Mesenchymal stem cell (in vitro differentiated cells and primary cell): ENCODE data around the gene EEF2K.

Source experiments
- DNase-seq: peaks from one replicate; pipeline ENCODE4 v3.0.0-alpha.2; 2013
- H2AFZ ChIP-seq: one replicate; pipeline ENCODE4 v1.6.1; 2013; ENCODE audit warnings: low read depth, mild to moderate bottlenecking, control low read depth, inconsistent platforms, low read length, moderate library complexity
- H2AK5ac ChIP-seq: 2 replicates; pipeline ENCODE4 v1.6.1; 2013; ENCODE audit warnings: low read length, moderate library complexity, mild to moderate bottlenecking, inconsistent platforms; ENCODE audit not compliant: severe bottlenecking
- H2BK120ac ChIP-seq: one replicate; pipeline ENCODE4 v1.6.1; 2013; ENCODE audit warnings: low read depth, mild to moderate bottlenecking, inconsistent platforms, low read length, moderate library complexity
- H2BK12ac ChIP-seq, 2 experiments: one replicate each; pipeline ENCODE4 v1.6.1; 2013; ENCODE audit warnings: inconsistent platforms in 2 of 2, low read length in 2 of 2, mild to moderate bottlenecking in 2 of 2, moderate library complexity in 2 of 2, control low read depth in 1 of 2
- H2BK15ac ChIP-seq: one replicate; pipeline ENCODE4 v1.6.1; 2013; ENCODE audit warnings: mild to moderate bottlenecking, low read depth, inconsistent platforms; ENCODE audit not compliant: poor library complexity, severe bottlenecking
- H2BK5ac ChIP-seq: 2 replicates; pipeline ENCODE4 v1.6.1; 2013; ENCODE audit warnings: low read depth, mild to moderate bottlenecking, low read length, control low read depth, inconsistent platforms; ENCODE audit not compliant: poor library complexity, severe bottlenecking
- H3K14ac ChIP-seq, 2 experiments: one replicate each; pipeline ENCODE4 v1.6.1; 2013; ENCODE audit warnings: inconsistent platforms in 2 of 2, low read length in 2 of 2, control low read depth in 1 of 2, mild to moderate bottlenecking in 1 of 2, moderate library complexity in 1 of 2
- H3K18ac ChIP-seq, 2 experiments: one replicate each; pipeline ENCODE4 v1.6.1; 2013; ENCODE audit warnings: inconsistent platforms in 2 of 2, low read length in 2 of 2, control low read depth in 1 of 2, low read depth in 1 of 2, mild to moderate bottlenecking in 1 of 2
- H3K23ac ChIP-seq, 2 experiments: one replicate each; pipeline ENCODE4 v1.6.1; 2013; ENCODE audit warnings: inconsistent platforms in 2 of 2, low read length in 2 of 2, mild to moderate bottlenecking in 2 of 2, moderate library complexity in 2 of 2, control low read depth in 1 of 2
- H3K27ac ChIP-seq: 2 replicates; pipeline ENCODE4 v1.5.1; 2013; ENCODE audit warnings: mild to moderate bottlenecking, moderate library complexity, low read length, control low read depth, inconsistent platforms; ENCODE audit not compliant: poor library complexity, severe bottlenecking
- H3K27me3 ChIP-seq, 2 experiments: 2 replicates each; pipeline versions ENCODE4 v1.6.1 to v1.7.0; 2013; ENCODE audit warnings: low read length in 2 of 2, mild to moderate bottlenecking in 2 of 2, moderate library complexity in 2 of 2, control low read depth in 1 of 2, inconsistent platforms in 1 of 2; ENCODE audit not compliant: control insufficient read depth in 1 of 2, insufficient read depth in 1 of 2
- H3K36me3 ChIP-seq, 2 experiments: 2 replicates each; pipeline versions ENCODE4 v1.6.1 to v1.7.0; 2013; ENCODE audit warnings: low read length in 2 of 2, control low read depth in 1 of 2, inconsistent platforms in 1 of 2, low read depth in 1 of 2, mild to moderate bottlenecking in 1 of 2; ENCODE audit not compliant: insufficient read depth in 2 of 2, control insufficient read depth in 1 of 2
- H3K4ac ChIP-seq, 2 experiments: one replicate each; pipeline ENCODE4 v1.6.1; 2013; ENCODE audit warnings: inconsistent platforms in 2 of 2, low read length in 2 of 2, mild to moderate bottlenecking in 2 of 2, moderate library complexity in 2 of 2, control low read depth in 1 of 2, low read depth in 1 of 2
- H3K4me1 ChIP-seq: 2 replicates; pipeline ENCODE4 v1.6.1; 2013; ENCODE audit warnings: low read depth, low read length, control low read depth; ENCODE audit not compliant: control insufficient read depth, insufficient read depth
- H3K4me2 ChIP-seq: 2 replicates; pipeline ENCODE4 v1.6.1; 2013; ENCODE audit warnings: low read length, mild to moderate bottlenecking, inconsistent platforms; ENCODE audit not compliant: poor library complexity, severe bottlenecking
- H3K4me3 ChIP-seq, 2 experiments: 2 replicates each; pipeline versions ENCODE4 v1.5.1 to v1.7.0; 2013; ENCODE audit warnings: low read length in 2 of 2, mild to moderate bottlenecking in 2 of 2, control low read depth in 1 of 2, low read depth in 1 of 2; ENCODE audit not compliant: insufficient read depth in 1 of 2
- H3K79me1 ChIP-seq: replicated peaks from 2 replicates; pipeline ENCODE4 v1.6.1; 2013; ENCODE audit warnings: mild to moderate bottlenecking, control low read depth, low read length, inconsistent platforms; ENCODE audit not compliant: poor library complexity, severe bottlenecking
- H3K9ac ChIP-seq: 2 replicates; pipeline ENCODE4 v1.7.0; 2013; ENCODE audit warnings: mild to moderate bottlenecking, low read length, moderate library complexity
- H3K9me3 ChIP-seq: 2 replicates; pipeline ENCODE4 v1.7.0; 2013; ENCODE audit warnings: mild to moderate bottlenecking, low read length; ENCODE audit not compliant: control insufficient read depth
- H4K8ac ChIP-seq: one replicate; pipeline ENCODE4 v1.6.1; 2013; ENCODE audit warnings: inconsistent platforms, mild to moderate bottlenecking, low read length, moderate library complexity
- H4K91ac ChIP-seq: one replicate; pipeline ENCODE4 v1.6.1; 2013; ENCODE audit warnings: mild to moderate bottlenecking, low read length, inconsistent platforms
- WGBS: methylation state at CpG from one replicate; pipeline ENCODE4 v1.1.7; 2013; ENCODE audit warnings: mixed read lengths; 5-methylcytosine and 5-hydroxymethylcytosine counted together

EEF2K gene

GRCh38 chr16:22311520-22311919 is 105.4 kb downstream of the EEF2K start:
- H3K4ac ChIP-seq, result no peak overlapping the region
- H2AK5ac ChIP-seq, result no peak overlapping the region
- no peak for DNase-seq
- peaks cover 83 to 89% of the 10 kb centered on the region in 2 experiments for H3K36me3 ChIP-seq
- H2BK5ac ChIP-seq, result no peak overlapping the region
- no peak overlapping the region for H3K9ac ChIP-seq
- H3K79me1 ChIP-seq, result peaks cover 38% of the 10 kb centered on the region
- H2AFZ ChIP-seq, result no peak overlapping the region
- H3K4me2 ChIP-seq, result no peak overlapping the region
- H3K27ac ChIP-seq, result no peak overlapping the region
- no peak overlapping the region for H4K8ac ChIP-seq
- H3K9me3 ChIP-seq, result no peaks in the 10 kb centered on the region
- H3K27me3 ChIP-seq, result no peaks in the 10 kb centered on the region
- no peak overlapping the region for H3K4me3 ChIP-seq
- H4K91ac ChIP-seq, result no peak overlapping the region
- no peak overlapping the region for H2BK120ac ChIP-seq
- no peak overlapping the region for H3K18ac ChIP-seq
- H2BK12ac ChIP-seq, result no peak overlapping the region
- no peak overlapping the region for H3K14ac ChIP-seq
- peaks cover 4% of the 10 kb centered on the region for H3K4me1 ChIP-seq
- over 99% methylated on average over 4 of the region's 4 CpGs for WGBS
- H2BK15ac ChIP-seq, result no peak overlapping the region
- no peak overlapping the region for H3K23ac ChIP-seq

DNA sequence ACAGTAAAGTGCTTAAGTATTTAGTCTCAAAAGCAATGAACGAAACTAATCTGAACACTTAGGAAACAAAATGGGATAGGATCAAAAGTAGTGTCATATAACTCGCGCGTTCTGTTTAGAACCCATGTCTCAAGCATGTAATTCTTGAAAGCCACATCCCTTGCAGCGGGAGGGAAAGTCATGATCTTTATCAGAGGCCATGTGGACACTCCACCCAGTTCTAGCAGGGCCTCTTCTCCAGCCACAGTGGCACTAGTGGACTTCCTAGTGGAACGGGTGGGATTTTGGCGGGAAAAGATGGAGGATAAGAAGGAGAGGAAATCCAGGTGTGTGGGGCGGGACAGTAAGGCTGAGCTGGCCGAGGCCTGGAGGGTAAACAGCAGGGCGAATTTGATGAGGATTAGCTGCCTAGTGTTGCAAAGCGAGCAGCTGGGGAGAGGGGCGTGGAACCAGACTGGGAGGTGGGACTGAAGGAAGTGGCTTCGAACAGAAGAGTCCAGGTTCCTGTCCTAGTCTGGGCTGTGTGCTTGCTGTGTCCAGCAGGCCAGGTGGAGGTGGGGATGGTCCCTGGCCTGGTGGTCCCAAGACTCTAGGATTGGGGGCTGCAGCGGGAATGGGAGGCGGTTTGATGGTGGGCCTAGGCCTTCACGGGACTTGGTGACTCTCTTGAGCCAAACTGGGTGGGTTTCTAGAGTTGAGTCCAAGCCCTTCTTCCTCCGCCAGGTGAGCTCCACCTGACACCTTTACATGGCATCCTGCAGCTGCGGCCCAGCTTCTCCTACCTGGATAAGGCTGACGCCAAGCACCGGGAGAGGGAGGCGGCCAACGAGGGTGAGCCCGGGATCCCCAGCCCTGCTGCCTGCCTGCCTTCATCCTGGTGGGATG is 107.1 kb downstream of the EEF2K start:
- no peak for DNase-seq
- Histone ChIP-seq H3K36me3 (peaks cover 80 to 88% of the 10 kb centered on the region in 2 experiments), H3K4ac (no peak overlapping the region), H3K14ac (no peak overlapping the region), H2BK12ac (no peak overlapping the region), H3K79me1 (peaks cover 24% of the 10 kb centered on the region), H3K23ac (no peak overlapping the region), H3K18ac (no peak overlapping the region), H3K27me3 (no peaks in the 10 kb centered on the region), H4K8ac (no peak overlapping the region), H2AFZ (no peak overlapping the region), H3K9ac (no peak overlapping the region), H4K91ac (no peak overlapping the region), H3K27ac (no peak overlapping the region), H2BK120ac (no peak overlapping the region), H3K4me3 (no peak overlapping the region), H3K9me3 (no peaks in the 10 kb centered on the region), H2BK15ac (no peak overlapping the region), H2BK5ac (no peak overlapping the region), H2AK5ac (no peak overlapping the region), H3K4me2 (no peak overlapping the region), H3K4me1 (peaks cover 4% of the 10 kb centered on the region)
- WGBS, result 97% methylated on average over 22 of the region's 23 CpGs

GRCh38 chr16:22313876-22314470 is 107.9 kb downstream of the EEF2K start:
- no peak overlapping the region for H2BK15ac ChIP-seq
- H3K4ac ChIP-seq, result no peak overlapping the region
- no peak overlapping the region for H2BK5ac ChIP-seq
- no peak overlapping the region for H3K4me3 ChIP-seq
- H3K23ac ChIP-seq, result no peak overlapping the region
- H3K79me1 ChIP-seq, result peaks cover 20% of the 10 kb centered on the region
- no peak overlapping the region for H2AK5ac ChIP-seq
- no peak overlapping the region for H2BK120ac ChIP-seq
- no peaks in the 10 kb centered on the region for H3K9me3 ChIP-seq
- no peaks in the 10 kb centered on the region for H3K27me3 ChIP-seq
- no peak overlapping the region for H3K14ac ChIP-seq
- no peak overlapping the region for H3K27ac ChIP-seq
- H3K36me3 ChIP-seq, result peaks cover 81 to 86% of the 10 kb centered on the region in 2 experiments
- no peak overlapping the region for H3K9ac ChIP-seq
- no peak overlapping the region for H2BK12ac ChIP-seq
- H3K4me2 ChIP-seq, result no peak overlapping the region
- H3K4me1 ChIP-seq, result peaks cover 4% of the 10 kb centered on the region
- no peak overlapping the region for H4K8ac ChIP-seq
- no peak overlapping the region for H2AFZ ChIP-seq
- H4K91ac ChIP-seq, result no peak overlapping the region
- no peak overlapping the region for H3K18ac ChIP-seq
- 96% methylated on average over 9 of the region's 10 CpGs for WGBS
- DNase-seq, result no peak
